Measurements from ENCODE around the gene SEC61B.
"Not testable (repeated sequence)": the region's sequence is repeated elsewhere in the genome, so short reads cannot be mapped to it uniquely, and the experiment has no call there.

SEC61B gene

GRCh38 chr9:99234618-99235017 lies 12.5 kb downstream of the SEC61B start:
- H3K4me3 Mint-ChIP-seq, result no peak overlapping the region
- H3K36me3 Mint-ChIP-seq (ENCODE audit: low read depth), result peaks cover 44% of the 10 kb centered on the region
- no peaks in the 10 kb centered on the region for H3K4me1 Mint-ChIP-seq
- no peak for TF ChIP-seq CTCF (IDR thresholded peaks at IDR 0.05; ENCODE audit: unreplicated experiment in 3 of 3)
- H3K9me3 Mint-ChIP-seq, result no peaks in the 10 kb centered on the region
- H3K27me3 Mint-ChIP-seq (ENCODE audit: low read depth), result no peaks in the 10 kb centered on the region
- no peak overlapping the region for H3K27ac Mint-ChIP-seq

GRCh38 chr9:99235069-99235468 lies 13.0 kb downstream of the SEC61B start:
- Mint-ChIP-seq H3K36me3 (ENCODE audit: low read depth) (peaks cover 48% of the 10 kb centered on the region), H3K27me3 (ENCODE audit: low read depth) (no peaks in the 10 kb centered on the region), H3K4me1 (no peaks in the 10 kb centered on the region), H3K27ac (no peak overlapping the region), H3K4me3 (no peak overlapping the region), H3K9me3 (no peaks in the 10 kb centered on the region)
- no peak for TF ChIP-seq CTCF (IDR thresholded peaks at IDR 0.05; ENCODE audit: unreplicated experiment in 3 of 3)

GRCh38 chr9:99235926-99236634 lies 14.0 kb downstream of the SEC61B start:
- H3K9me3 Mint-ChIP-seq, result no peaks in the 10 kb centered on the region

GRCh38 chr9:99237356-99237755 lies 15.3 kb downstream of the SEC61B start:
- Mint-ChIP-seq H3K4me1 (no peaks in the 10 kb centered on the region), H3K4me3 (no peak overlapping the region), H3K9me3 (no peaks in the 10 kb centered on the region), H3K36me3 (ENCODE audit: low read depth) (peaks cover 45% of the 10 kb centered on the region), H3K27me3 (ENCODE audit: low read depth) (no peaks in the 10 kb centered on the region), H3K27ac (no peak overlapping the region)
- no peak for TF ChIP-seq CTCF (IDR thresholded peaks at IDR 0.05; ENCODE audit: unreplicated experiment in 3 of 3)

More at GRCh38 chr9:99235926-99236634, 14.0 kb downstream of the SEC61B start:
- H3K4me1 Mint-ChIP-seq, result no peaks in the 10 kb centered on the region
- H3K27me3 Mint-ChIP-seq (ENCODE audit: low read depth), result no peaks in the 10 kb centered on the region
- no peak overlapping the region for H3K4me3 Mint-ChIP-seq
- TF ChIP-seq CTCF (IDR thresholded peaks at IDR 0.05; ENCODE audit: unreplicated experiment in 3 of 3), result no peak
- H3K27ac Mint-ChIP-seq, result no peak overlapping the region
- H3K36me3 Mint-ChIP-seq (ENCODE audit: low read depth), result peaks cover 45% of the 10 kb centered on the region

GRCh38 chr9:99237849-99238248 lies 15.8 kb downstream of the SEC61B start:
- not testable (repeated sequence) for H3K27ac Mint-ChIP-seq; H3K9me3 Mint-ChIP-seq; H3K4me1 Mint-ChIP-seq; H3K4me3 Mint-ChIP-seq; H3K27me3 Mint-ChIP-seq (ENCODE audit: low read depth)
- H3K36me3 Mint-ChIP-seq (ENCODE audit: low read depth), result peaks cover 45% of the 10 kb centered on the region

GRCh38 chr9:99238331-99238730 lies 16.2 kb downstream of the SEC61B start:
- Mint-ChIP-seq H3K36me3 (ENCODE audit: low read depth) (peaks cover 50% of the 10 kb centered on the region), H3K27ac (no peak overlapping the region), H3K4me3 (no peak overlapping the region), H3K27me3 (ENCODE audit: low read depth) (no peaks in the 10 kb centered on the region), H3K4me1 (no peaks in the 10 kb centered on the region), H3K9me3 (no peaks in the 10 kb centered on the region)
- TF ChIP-seq CTCF (IDR thresholded peaks at IDR 0.05; ENCODE audit: unreplicated experiment in 3 of 3), result no peak
